ENCODE measurements around the gene EYS.

- no peak for TF ChIP-seq CTCF (IDR thresholded peaks at IDR 0.05; ENCODE audit: low read length)
- no peak for TF ChIP-seq EZH2phosphoT487 (IDR thresholded peaks at IDR 0.05; ENCODE audit: low read length)
- TF ChIP-seq EZH2 (optimal IDR thresholded peaks at IDR 0.05; ENCODE audit: low read depth, low read length): no peak
Observed at GRCh38 chr6:65610746-65611145, 96.3 kb downstream of the EYS start.

Data from MM.1S (cell line).